GM18868 (cell line): Measurements from ENCODE around the gene CBY3.
"Not testable (repeated sequence)": the region's sequence is repeated elsewhere in the genome, so short reads cannot be mapped to it uniquely, and the experiment has no call there.

Source experiments
- ATAC-seq: cut with Tn5 transposase; IDR thresholded peaks from one replicate; pipeline ENCODE4 v1.9.1; 2021; ENCODE audit warnings: mild to moderate bottlenecking, moderate library complexity; ENCODE audit not compliant: unreplicated experiment

The CBY3 gene

DNA sequence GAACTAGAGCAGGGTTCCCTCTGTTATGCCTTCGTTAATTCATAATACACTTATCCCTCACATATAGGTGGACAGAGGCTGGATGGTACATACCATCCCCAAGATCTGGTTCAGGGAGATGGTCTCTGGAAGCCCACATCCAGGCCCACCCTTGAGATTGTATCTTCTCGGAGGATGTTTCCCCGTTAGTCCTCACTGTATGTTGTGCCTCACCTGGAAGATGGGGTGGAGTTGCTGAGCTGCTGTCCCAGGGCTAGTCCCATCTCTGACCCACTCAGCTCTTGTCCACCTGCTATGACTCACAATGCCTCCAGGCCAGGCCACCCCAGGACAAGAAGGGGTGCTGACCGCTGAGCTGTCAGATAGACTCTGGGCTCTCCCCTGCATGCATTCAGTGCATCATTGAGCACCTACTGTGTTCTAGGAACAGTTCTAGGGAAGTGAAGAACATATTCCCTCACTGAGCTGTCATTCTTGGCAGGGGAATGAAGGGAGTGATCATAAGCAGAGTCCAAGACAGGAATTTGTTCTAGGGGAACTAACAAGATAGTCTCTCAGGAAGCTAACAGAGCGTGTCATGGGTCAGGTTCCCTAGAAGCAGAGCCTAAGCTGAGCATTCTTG lies at the start of gene CBY3:
Gene CBY3, minus strand, starts transcription at position 255 of the 622 bp plus-strand sequence. Its CDS starts 116 bp downstream, at position 139.
- ATAC-seq = no peak

DNA sequence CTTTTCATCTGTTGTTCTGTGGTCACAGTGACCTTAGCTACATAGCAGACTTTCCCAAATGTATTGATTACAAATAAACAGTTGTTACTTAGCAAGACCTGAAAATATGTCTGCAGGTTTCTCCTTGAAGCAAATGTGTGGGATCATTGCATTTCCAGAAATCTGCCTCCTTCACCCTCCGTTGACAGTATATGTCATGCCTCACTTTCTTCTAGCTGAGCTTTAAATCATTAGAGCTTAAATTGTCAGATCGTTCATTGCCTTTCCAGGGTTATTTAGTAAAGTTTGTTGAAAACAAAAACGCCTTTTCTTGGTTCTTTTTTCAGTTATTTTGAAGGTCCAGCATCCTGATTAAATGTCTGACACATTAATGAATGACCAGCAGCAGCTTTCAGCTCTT lies 49.5 kb upstream of the CBY3 start:
- ATAC-seq = no peak

DNA sequence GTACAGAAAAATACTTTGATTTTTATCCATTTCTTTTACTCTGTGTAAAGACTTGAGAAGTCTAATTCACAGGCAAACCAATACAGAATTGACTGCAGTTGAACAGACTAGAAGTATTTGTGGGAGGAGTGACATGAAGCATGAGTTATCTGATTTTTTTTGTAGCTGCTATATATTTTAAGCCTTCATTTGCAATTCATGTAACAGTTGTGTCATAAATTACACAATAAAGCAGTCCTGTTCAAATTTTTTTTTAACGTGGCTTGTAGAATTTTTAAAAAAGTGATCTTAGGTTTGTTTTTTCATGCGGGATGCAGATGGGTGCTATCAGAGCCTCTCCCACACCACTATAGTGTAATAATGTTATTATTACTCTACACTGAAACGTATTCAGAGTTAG lies 48.9 kb upstream of the CBY3 start:
- ATAC-seq = no peak

- ATAC-seq = no peak
Measured at GRCh38 chr5:179729303-179729702, 48.5 kb upstream of the CBY3 start.

DNA sequence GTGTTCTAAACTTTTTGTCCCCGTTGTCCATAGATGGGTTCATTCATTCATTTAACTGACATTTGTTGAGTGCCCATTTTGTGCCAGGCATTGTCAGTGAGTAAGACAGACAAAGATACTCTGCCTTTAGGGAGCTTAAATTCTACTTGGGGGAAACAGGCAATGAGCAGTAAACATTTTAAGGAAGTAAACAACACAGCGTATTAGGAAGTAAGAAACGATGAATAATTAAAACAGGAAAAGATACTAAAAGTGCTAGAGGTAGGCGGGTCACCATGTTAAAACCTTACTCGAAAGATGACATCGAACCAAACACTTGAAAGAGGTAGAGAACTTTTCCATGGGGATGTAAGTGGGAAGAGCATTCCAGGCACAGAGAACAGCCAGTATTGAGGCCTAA lies 46.3 kb upstream of the CBY3 start:
- no peak for ATAC-seq

DNA sequence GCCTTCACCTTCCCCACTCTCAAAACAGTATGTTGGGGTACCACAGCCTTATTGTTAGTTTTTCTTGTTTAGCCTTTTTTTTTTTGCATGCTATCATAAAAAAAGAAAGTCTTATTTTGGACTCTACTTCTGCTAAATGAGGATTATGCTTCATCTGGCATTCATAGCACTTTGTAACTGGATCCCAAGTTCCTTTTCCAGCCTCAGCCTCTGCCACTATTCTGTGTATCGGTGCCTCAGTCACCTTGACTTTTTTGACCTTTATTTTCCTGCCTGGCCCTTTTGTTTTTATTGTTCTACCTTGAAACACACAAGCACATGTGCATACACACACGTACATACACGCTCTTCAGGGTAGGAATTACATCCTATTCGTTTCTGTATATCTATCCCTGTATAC lies 43.3 kb upstream of the CBY3 start:
- no peak for ATAC-seq

DNA sequence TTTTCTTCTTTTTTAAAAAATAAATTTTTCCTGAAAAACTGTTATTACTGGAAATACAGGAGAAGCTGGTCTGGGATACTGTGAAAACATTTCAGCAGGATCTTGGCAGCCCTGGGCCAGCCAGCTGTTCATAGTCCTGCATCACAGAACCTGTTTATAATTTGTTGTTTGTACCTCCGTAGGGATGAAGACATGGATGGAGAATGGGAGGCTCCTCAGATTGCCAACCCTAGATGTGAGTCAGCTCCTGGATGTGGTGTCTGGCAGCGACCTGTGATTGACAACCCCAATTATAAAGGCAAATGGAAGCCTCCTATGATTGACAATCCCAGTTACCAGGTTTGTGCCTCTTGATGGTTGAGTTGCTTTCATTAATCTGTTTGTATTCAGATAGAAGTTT lies 39.4 kb upstream of the CBY3 start:
- no peak for ATAC-seq

- ATAC-seq = no peak
Measured at GRCh38 chr5:179716286-179716685, 35.5 kb upstream of the CBY3 start.

- ATAC-seq = no peak
Measured at GRCh38 chr5:179700401-179700918, 19.6 kb upstream of the CBY3 start.

GRCh38 chr5:179699616-179700237 lies 18.9 kb upstream of the CBY3 start:
- no peak for ATAC-seq

- ATAC-seq = no peak
Measured at GRCh38 chr5:179698935-179699615, 18.2 kb upstream of the CBY3 start, which contains the start of gene CANX. Gene CANX, plus strand, starts transcription at chr5:179698967. Its CDS starts 6,715 bp downstream, at chr5:179705682.

DNA sequence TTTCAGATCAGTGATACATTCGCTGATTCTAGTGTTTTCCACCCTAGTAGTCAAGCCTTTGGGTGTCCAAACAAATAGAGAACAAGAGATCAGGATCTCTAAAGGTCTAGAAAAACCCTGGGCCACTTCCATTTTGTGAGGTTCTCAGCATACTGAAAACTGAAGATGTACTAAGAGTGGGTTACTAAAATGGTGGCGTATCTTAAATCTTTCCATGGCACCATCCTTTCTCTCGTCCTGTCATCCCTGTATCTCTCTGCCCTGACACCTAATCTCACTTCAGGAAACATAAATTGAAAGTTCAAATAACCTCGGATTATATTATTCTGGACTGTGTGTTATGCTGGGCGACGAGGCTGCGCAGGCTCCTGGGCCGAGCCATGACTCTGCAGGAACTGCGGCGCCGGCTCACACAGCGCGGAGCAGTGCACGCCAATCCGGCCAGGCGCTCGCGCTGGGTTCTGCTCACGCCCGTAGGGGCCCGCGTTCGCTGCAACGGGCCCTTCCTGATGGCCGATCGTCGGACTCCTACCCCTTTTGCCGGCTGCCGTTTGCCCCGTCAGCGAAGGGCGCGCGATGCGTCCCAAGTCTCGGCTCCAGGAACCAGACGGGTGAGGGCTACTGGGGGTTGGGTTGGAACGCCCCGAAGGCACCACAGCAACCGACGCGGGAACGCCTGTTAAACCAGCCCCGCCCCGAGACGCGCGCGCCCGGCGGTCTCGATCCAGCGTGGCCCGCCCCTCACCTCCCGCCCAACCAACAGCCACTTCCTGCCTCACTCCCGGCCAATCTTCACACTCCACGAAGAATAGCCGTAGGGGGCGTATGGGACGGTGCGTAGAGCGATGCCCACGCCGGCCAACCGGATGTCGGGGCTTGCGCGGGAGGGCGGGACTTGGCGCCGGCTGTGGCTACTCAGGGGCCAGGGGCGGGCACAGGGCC lies 17.4 kb upstream of the CBY3 start:
- ATAC-seq = peak; percentile 86

DNA sequence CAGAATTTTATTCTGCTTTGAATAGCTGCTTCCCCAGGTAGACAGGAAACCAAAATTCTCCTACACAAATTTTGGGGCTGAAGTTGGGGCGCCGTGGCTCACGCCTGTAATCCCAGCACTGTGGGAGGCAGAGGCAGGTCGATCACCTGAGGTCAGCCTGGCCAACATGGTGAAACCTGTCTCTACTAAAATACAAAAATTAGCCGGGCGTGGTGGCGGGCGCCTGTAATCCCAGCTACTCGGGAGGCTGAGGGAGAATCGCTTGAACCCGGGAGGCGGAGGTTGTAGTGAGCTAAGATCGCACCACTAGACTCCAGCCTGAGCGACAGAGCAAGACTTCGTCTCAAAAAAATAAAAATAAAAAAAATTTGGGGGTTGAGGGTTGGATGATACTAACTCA lies 16.7 kb upstream of the CBY3 start:
- ATAC-seq = not testable (repeated sequence)

DNA sequence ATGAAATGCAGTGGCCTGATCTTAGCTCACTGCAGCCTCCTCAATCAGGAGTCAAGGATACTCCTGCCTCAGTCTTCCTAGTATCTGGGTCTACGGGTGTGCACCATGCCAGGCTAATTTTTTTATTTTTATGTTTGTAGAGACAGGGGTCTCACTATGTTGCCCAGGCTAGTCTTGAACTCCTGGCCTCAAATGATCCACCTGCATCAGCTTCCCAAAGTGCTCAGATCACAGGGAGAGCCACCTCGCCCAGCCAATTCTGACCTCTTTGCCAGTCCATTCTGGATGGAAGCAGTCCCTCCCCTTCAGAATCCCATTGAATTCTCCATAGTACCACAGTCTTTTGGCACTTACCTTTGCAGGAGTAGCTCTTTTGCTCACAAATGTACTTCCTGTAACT lies 16.3 kb upstream of the CBY3 start:
- no peak for ATAC-seq

DNA sequence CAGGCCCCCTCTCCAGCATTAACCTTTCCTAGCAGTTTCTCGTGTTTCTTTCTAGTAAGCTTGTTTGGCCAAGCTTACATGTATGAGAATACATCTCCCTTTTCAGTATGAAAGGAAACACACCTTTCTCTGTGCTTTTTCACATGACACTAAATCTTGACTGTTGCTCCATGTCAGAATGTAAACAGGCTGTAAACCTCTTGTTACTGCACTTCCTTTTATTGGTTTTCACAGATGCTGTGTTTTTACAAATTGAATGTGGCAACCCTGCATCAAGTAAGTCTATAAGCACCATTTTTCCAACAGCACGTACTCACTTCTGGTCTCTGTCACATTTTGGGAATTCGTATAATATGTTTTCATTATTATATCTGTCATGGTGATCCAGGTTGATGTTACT lies 15.8 kb upstream of the CBY3 start:
- ATAC-seq = no peak

- ATAC-seq = no peak
Measured at GRCh38 chr5:179694561-179694960, 13.7 kb upstream of the CBY3 start.

GRCh38 chr5:179689212-179689611 lies 8.4 kb upstream of the CBY3 start:
- ATAC-seq = not testable (repeated sequence)

GRCh38 chr5:179680014-179680779 lies 637 bp downstream of the CBY3 start:
- no peak for ATAC-seq

GRCh38 chr5:179679014-179679674 lies 1.7 kb downstream of the CBY3 start:
- no peak for ATAC-seq
